DMS79 treated with DMSO at 0.1 percent for 48 hours (cell line): ENCODE results near the gene NUDT13.

ENCODE experiments used
- DNase-seq: peaks from one replicate; lab custom pipeline; 2025; lab: John Stamatoyannopoulos, UW

NUDT13 gene

GRCh38 chr10:73110345-73110849 is at the start of gene NUDT13:
NUDT13 (plus strand) TSS chr10:73110455; CDS start chr10:73114366, 3,911 bp downstream.
- no peak for DNase-seq

GRCh38 chr10:73060738-73061635 is 49.3 kb upstream of the NUDT13 start:
- peak; percentile 26 for DNase-seq

GRCh38 chr10:73061743-73062142 is 48.5 kb upstream of the NUDT13 start:
- no peak for DNase-seq

- DNase-seq, result no peak
Observed at GRCh38 chr10:73065441-73065840, 44.8 kb upstream of the NUDT13 start.

GRCh38 chr10:73073627-73074026 is 36.6 kb upstream of the NUDT13 start:
- DNase-seq, result no peak

GRCh38 chr10:73075829-73076228 is 34.4 kb upstream of the NUDT13 start:
- no peak for DNase-seq

GRCh38 chr10:73076360-73077183 is 33.7 kb upstream of the NUDT13 start:
- DNase-seq, result no peak

GRCh38 chr10:73079779-73080541 is 30.3 kb upstream of the NUDT13 start:
- no peak for DNase-seq

- no peak for DNase-seq
Observed at GRCh38 chr10:73083221-73083620, 27.0 kb upstream of the NUDT13 start.

- DNase-seq, result no peak
Observed at GRCh38 chr10:73084209-73084608, 26.0 kb upstream of the NUDT13 start.

GRCh38 chr10:73086816-73087215 is 23.4 kb upstream of the NUDT13 start:
- no peak for DNase-seq

- DNase-seq, result no peak
Observed at GRCh38 chr10:73088304-73088703, 22.0 kb upstream of the NUDT13 start.

GRCh38 chr10:73092830-73093229 is 17.4 kb upstream of the NUDT13 start:
- DNase-seq, result no peak

GRCh38 chr10:73093922-73094850 is 16.1 kb upstream of the NUDT13 start:
- DNase-seq, result no peak

- no peak for DNase-seq
Observed at GRCh38 chr10:73094986-73095480, 15.2 kb upstream of the NUDT13 start.

- DNase-seq, result no peak
Observed at GRCh38 chr10:73095481-73096021, 14.7 kb upstream of the NUDT13 start.

GRCh38 chr10:73096041-73096448 is 14.2 kb upstream of the NUDT13 start:
- DNase-seq, result peak; percentile 6

- DNase-seq, result peak; percentile 70
Observed at GRCh38 chr10:73096449-73097304, 13.6 kb upstream of the NUDT13 start, which contains the start of gene P4HA1. P4HA1 (minus strand) TSS chr10:73096866; CDS start chr10:73074883, 21,983 bp downstream.

- no peak for DNase-seq
Observed at GRCh38 chr10:73097305-73097670, 13.0 kb upstream of the NUDT13 start.
